ENCODE data around the gene MACROD2.

Gene MACROD2

GRCh38 chr20:15556869-15557268 lies 1561.6 kb downstream of the MACROD2 start:
- TF ChIP-seq CTCF (IDR thresholded peaks at IDR 0.05; ENCODE audit: control extremely low read depth, extremely low read depth, low read depth, missing control alignments), result no peak
- ChIA-PET CTCF (interaction anchor here (0.9 to 1.4 kb wide), 2 partner anchors 33 to 193 kb away, joined by 3 read pairs; no protein-coding TSS in a partner anchor), POLR2A (no interaction called here)
- DNase-seq (ENCODE audit: extremely low spot score), result no peak

GRCh38 chr20:15561070-15561569 lies 1565.8 kb downstream of the MACROD2 start:
- POLR2A ChIA-PET, result no interaction called here
- DNase-seq (ENCODE audit: extremely low spot score), result no peak
- CTCF ChIA-PET, result interaction anchor here (1.0 kb wide), 1 partner anchor 56 kb away, joined by 3 read pairs; no protein-coding TSS in a partner anchor
- TF ChIP-seq CTCF (IDR thresholded peaks at IDR 0.05; ENCODE audit: control extremely low read depth, extremely low read depth, low read depth, missing control alignments), result no peak

GRCh38 chr20:15561707-15562404 lies 1566.5 kb downstream of the MACROD2 start:
- ChIA-PET CTCF (interaction anchor here (1.0 kb wide), 1 partner anchor 55 kb away, joined by 3 read pairs; no protein-coding TSS in a partner anchor), POLR2A (no interaction called here)
- no peak for TF ChIP-seq CTCF (IDR thresholded peaks at IDR 0.05; ENCODE audit: control extremely low read depth, extremely low read depth, low read depth, missing control alignments)
- no peak for DNase-seq (ENCODE audit: extremely low spot score)

- no peak for TF ChIP-seq CTCF (IDR thresholded peaks at IDR 0.05; ENCODE audit: control extremely low read depth, extremely low read depth, low read depth, missing control alignments)
- POLR2A ChIA-PET, result no interaction called here
- DNase-seq (ENCODE audit: extremely low spot score), result no peak
- CTCF ChIA-PET, result interaction anchor here (1.6 kb wide), 1 partner anchor 11 kb away, joined by 3 read pairs; no protein-coding TSS in a partner anchor
Observed at GRCh38 chr20:15563836-15564235, 1568.5 kb downstream of the MACROD2 start.

GRCh38 chr20:15564981-15565380 lies 1569.7 kb downstream of the MACROD2 start:
- ChIA-PET POLR2A (no interaction called here), CTCF (no interaction called here)
- peak; percentile 15 for DNase-seq (ENCODE audit: extremely low spot score)
- TF ChIP-seq CTCF (IDR thresholded peaks at IDR 0.05; ENCODE audit: control extremely low read depth, extremely low read depth, low read depth, missing control alignments), result no peak

GRCh38 chr20:15565786-15566185 lies 1570.5 kb downstream of the MACROD2 start:
- ChIA-PET POLR2A (no interaction called here), CTCF (interaction anchor here (0.6 to 1.0 kb wide), 3 partner anchors 10 to 88 kb away, joined by 3 read pairs; no protein-coding TSS in a partner anchor)
- no peak for DNase-seq (ENCODE audit: extremely low spot score)
- TF ChIP-seq CTCF (IDR thresholded peaks at IDR 0.05; ENCODE audit: control extremely low read depth, extremely low read depth, low read depth, missing control alignments), result no peak
